BLaER1 (cell line): ENCODE data around the gene ZBTB24.

Experiments
- H3K27ac ChIP-seq: shearing (Covaris generic); formaldehyde crosslinking; 2 replicates; pipeline ENCODE4 v1.8.1; 2022
- H3K27me3 ChIP-seq: shearing (Covaris generic); formaldehyde crosslinking; 2 replicates; pipeline ENCODE4 v1.8.1; 2022
- H3K36me3 ChIP-seq: shearing (Covaris generic); formaldehyde crosslinking; 2 replicates; pipeline ENCODE4 v1.8.1; 2022
- H3K4me1 ChIP-seq: shearing (Covaris generic); formaldehyde crosslinking; 2 replicates; pipeline ENCODE4 v1.8.1; 2022
- H3K4me2 ChIP-seq: shearing (Covaris generic); formaldehyde crosslinking; 2 replicates; pipeline ENCODE4 v1.8.1; 2022
- H3K4me3 ChIP-seq: shearing (Covaris generic); formaldehyde crosslinking; 2 replicates; pipeline ENCODE4 v1.8.1; 2022
- H3K9ac ChIP-seq: shearing (Covaris generic); formaldehyde crosslinking; 2 replicates; pipeline ENCODE4 v1.8.1; 2022
- H3K9me3 ChIP-seq: shearing (Covaris generic); formaldehyde crosslinking; 2 replicates; pipeline ENCODE4 v1.8.1; 2022
- H4K20me1 ChIP-seq: shearing (Covaris generic); formaldehyde crosslinking; 2 replicates; pipeline ENCODE4 v1.8.1; 2022
- Cebpa-rat ChIP-seq: shearing (Covaris generic); IDR thresholded peaks from 2 replicates; pipeline ENCODE4 v1.8.1; 2022

ZBTB24 gene

DNA sequence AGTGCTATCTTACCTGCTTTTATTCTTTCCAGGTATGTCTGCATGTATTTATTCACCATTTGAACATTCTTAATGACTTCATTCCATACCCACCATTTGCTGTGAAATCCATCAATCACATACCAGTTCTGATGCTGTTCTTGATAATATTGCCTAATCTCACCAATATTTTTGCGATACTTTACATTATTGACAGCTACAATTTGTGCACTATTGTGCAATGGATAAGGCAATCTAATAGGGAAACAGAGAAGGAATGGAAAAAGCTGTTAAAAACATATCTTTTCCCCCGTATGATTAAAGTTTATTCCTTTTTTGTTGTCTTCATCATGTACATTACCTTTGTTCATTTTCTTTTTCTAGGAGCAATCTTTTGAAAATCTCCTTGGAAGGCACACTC lies 23.3 kb upstream of the ZBTB24 start:
- TF ChIP-seq Cebpa-rat: no peak
- H3K4me3 ChIP-seq: no peak overlapping the region
- peaks cover 6% of the 10 kb centered on the region; the same call in 1 of the 2 replicates for H3K36me3 ChIP-seq
- H3K4me1 ChIP-seq: peaks cover 5% of the 10 kb centered on the region; the same call in 1 of the 2 replicates
- H3K9ac ChIP-seq: no peak overlapping the region
- H3K27me3 ChIP-seq: no peaks in the 10 kb centered on the region
- peaks cover 18% of the 10 kb centered on the region for H3K9me3 ChIP-seq
- H3K4me2 ChIP-seq: no peak overlapping the region
- H4K20me1 ChIP-seq: no peaks in the 10 kb centered on the region
- no peak overlapping the region for H3K27ac ChIP-seq

- TF ChIP-seq Cebpa-rat: no peak
- no peak overlapping the region for H3K4me3 ChIP-seq
- no peaks in the 10 kb centered on the region for H3K9me3 ChIP-seq
- H3K27me3 ChIP-seq: no peaks in the 10 kb centered on the region
- no peak overlapping the region for H3K4me2 ChIP-seq
- H4K20me1 ChIP-seq: no peaks in the 10 kb centered on the region
- H3K9ac ChIP-seq: no peak overlapping the region
- H3K27ac ChIP-seq: no peak overlapping the region
- no peaks in the 10 kb centered on the region for H3K36me3 ChIP-seq
- H3K4me1 ChIP-seq: peaks cover 5% of the 10 kb centered on the region; the same call in 1 of the 2 replicates
Observed at GRCh38 chr6:109503327-109504224, 20.6 kb upstream of the ZBTB24 start.

DNA sequence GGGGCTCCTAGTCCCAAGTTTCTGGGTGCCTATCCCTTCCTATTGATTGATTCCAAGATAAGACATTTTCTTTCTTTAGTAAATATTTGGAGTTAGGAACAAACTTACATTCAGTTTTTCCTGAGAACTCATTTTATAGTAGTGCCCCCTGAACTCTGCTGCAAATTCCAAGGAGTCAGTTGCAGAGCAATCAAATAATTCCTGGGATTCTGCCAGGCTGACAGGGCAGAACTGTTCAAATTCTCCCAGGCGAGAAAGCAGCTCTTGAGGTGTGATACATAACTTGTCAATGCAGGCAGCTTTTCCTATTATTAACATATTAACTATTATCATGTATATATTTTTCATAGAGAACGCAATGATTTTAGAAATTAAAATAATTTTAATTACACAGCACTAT lies 15.9 kb upstream of the ZBTB24 start:
- TF ChIP-seq Cebpa-rat: no peak
- H4K20me1 ChIP-seq: no peaks in the 10 kb centered on the region
- no peak overlapping the region for H3K4me2 ChIP-seq
- H3K27me3 ChIP-seq: no peaks in the 10 kb centered on the region
- no peaks in the 10 kb centered on the region for H3K9me3 ChIP-seq
- H3K27ac ChIP-seq: no peak overlapping the region
- H3K9ac ChIP-seq: no peak overlapping the region
- H3K4me3 ChIP-seq: no peak overlapping the region
- peaks cover 2% of the 10 kb centered on the region for H3K4me1 ChIP-seq
- no peaks in the 10 kb centered on the region for H3K36me3 ChIP-seq

DNA sequence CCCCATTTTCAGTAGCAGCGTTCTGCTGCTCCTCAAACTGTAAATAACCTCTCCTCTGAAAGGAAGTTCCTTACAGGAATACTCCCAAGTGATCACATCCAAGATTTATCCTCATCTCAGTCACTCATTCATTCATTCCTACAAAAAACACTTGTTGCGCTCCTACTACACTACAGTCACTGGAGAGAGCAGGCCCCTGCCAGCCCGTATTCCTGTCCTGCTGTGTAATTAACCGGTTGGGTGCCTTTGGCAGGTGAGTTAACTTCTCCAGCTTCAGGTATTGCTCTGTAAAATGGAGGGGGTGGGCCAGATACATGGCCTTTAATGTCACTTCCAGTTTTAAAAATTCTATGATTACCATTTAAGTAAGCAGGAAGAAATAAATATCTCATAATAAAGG lies 15.0 kb upstream of the ZBTB24 start:
- no peak overlapping the region for H3K4me3 ChIP-seq
- no peak for TF ChIP-seq Cebpa-rat
- no peaks in the 10 kb centered on the region for H4K20me1 ChIP-seq
- H3K27ac ChIP-seq: no peak overlapping the region
- no peaks in the 10 kb centered on the region for H3K36me3 ChIP-seq
- no peaks in the 10 kb centered on the region for H3K9me3 ChIP-seq
- no peaks in the 10 kb centered on the region for H3K27me3 ChIP-seq
- H3K4me1 ChIP-seq: peaks cover 11% of the 10 kb centered on the region
- no peak overlapping the region for H3K4me2 ChIP-seq
- H3K9ac ChIP-seq: no peak overlapping the region

- Histone ChIP-seq H3K9me3 (no peaks in the 10 kb centered on the region), H4K20me1 (no peaks in the 10 kb centered on the region), H3K4me2 (no peak overlapping the region), H3K4me1 (peaks cover 28% of the 10 kb centered on the region), H3K27me3 (no peaks in the 10 kb centered on the region), H3K36me3 (no peaks in the 10 kb centered on the region), H3K27ac (no peak overlapping the region), H3K4me3 (no peak overlapping the region), H3K9ac (no peak overlapping the region)
- no peak for TF ChIP-seq Cebpa-rat
Observed at GRCh38 chr6:109496036-109496772, 13.2 kb upstream of the ZBTB24 start.

DNA sequence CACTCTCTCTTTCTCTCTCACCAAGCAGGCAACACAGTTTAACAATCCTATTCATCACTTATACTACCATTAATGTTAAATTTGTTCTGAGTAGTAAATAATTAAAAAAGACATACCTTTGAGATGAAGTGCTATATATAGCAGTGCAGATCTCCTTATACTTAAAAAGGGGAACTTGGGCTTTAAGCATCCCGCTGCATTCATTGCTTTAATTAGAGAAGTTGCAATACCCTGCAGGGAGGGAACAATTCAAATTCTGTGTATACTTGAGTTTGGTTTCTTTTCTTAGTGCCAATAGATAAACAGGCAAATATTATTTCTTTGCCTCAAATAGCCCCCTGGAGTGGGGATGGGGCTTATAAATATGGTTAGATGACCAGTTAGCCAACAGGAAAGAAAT lies 10.8 kb upstream of the ZBTB24 start:
- Histone ChIP-seq H3K27ac (no peak overlapping the region), H4K20me1 (no peaks in the 10 kb centered on the region), H3K4me1 (peaks cover 42% of the 10 kb centered on the region), H3K9ac (no peak overlapping the region), H3K27me3 (no peaks in the 10 kb centered on the region), H3K36me3 (no peaks in the 10 kb centered on the region), H3K4me2 (0 out of 2 replicates have a peak overlapping the region, but pooled peaks have one; percentile 15), H3K9me3 (no peaks in the 10 kb centered on the region), H3K4me3 (no peak overlapping the region)
- no peak for TF ChIP-seq Cebpa-rat

GRCh38 chr6:109491207-109491938 lies 8.4 kb upstream of the ZBTB24 start:
- Histone ChIP-seq H4K20me1 (no peaks in the 10 kb centered on the region), H3K27me3 (no peaks in the 10 kb centered on the region), H3K27ac (peak overlapping the region; percentile 33), H3K9me3 (no peaks in the 10 kb centered on the region), H3K4me2 (peak overlapping the region; percentile 71), H3K4me3 (no peak overlapping the region), H3K9ac (no peak overlapping the region; the same call in 1 of the 2 replicates), H3K36me3 (no peaks in the 10 kb centered on the region), H3K4me1 (peaks cover 42% of the 10 kb centered on the region)
- TF ChIP-seq Cebpa-rat: no peak

DNA sequence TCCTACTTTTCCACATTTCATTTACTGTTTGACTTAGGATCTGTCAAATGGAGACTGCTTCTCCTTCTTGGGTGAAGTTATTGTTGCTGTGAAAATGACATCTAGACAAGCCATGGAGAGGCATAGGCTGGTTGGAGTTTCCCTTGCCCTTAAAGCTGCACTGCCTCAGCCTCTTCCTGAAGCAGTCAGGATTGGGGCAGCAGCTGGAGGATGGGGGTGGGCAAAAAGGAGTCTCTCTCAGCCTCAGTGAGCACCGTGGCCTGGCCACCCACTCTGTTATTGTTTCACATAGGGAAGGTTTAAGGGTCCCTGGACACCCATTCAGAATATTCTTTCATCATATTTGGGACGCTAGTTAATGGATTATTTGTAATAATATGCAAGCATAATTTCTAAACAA lies 7.7 kb upstream of the ZBTB24 start:
- H3K9ac ChIP-seq: no peak overlapping the region; the same call in 1 of the 2 replicates

GRCh38 chr6:109488001-109488400 lies 5.0 kb upstream of the ZBTB24 start:
- no peak for TF ChIP-seq Cebpa-rat
- H3K27ac ChIP-seq: no peak overlapping the region
- no peaks in the 10 kb centered on the region for H3K9me3 ChIP-seq
- no peak overlapping the region for H3K4me2 ChIP-seq
- peaks cover 35% of the 10 kb centered on the region for H3K4me1 ChIP-seq
- no peak overlapping the region for H3K4me3 ChIP-seq
- no peaks in the 10 kb centered on the region for H3K36me3 ChIP-seq
- H3K27me3 ChIP-seq: no peaks in the 10 kb centered on the region
- H3K9ac ChIP-seq: no peak overlapping the region
- no peaks in the 10 kb centered on the region for H4K20me1 ChIP-seq

More for the DNA sequence above, 7.7 kb upstream of the ZBTB24 start:
- H4K20me1 ChIP-seq: no peaks in the 10 kb centered on the region
- no peaks in the 10 kb centered on the region for H3K36me3 ChIP-seq
- H3K4me3 ChIP-seq: no peak overlapping the region
- H3K9me3 ChIP-seq: no peaks in the 10 kb centered on the region
- peaks cover 42% of the 10 kb centered on the region for H3K4me1 ChIP-seq
- TF ChIP-seq Cebpa-rat: no peak
- peak overlapping the region; percentile 33 for H3K27ac ChIP-seq
- peak overlapping the region; percentile 71 for H3K4me2 ChIP-seq
- no peaks in the 10 kb centered on the region for H3K27me3 ChIP-seq

GRCh38 chr6:109486068-109486467 lies 3.0 kb upstream of the ZBTB24 start:
- no peak overlapping the region for H3K27ac ChIP-seq
- peaks cover 29% of the 10 kb centered on the region for H3K4me1 ChIP-seq
- no peak overlapping the region for H3K4me2 ChIP-seq
- no peaks in the 10 kb centered on the region for H3K27me3 ChIP-seq
- H3K36me3 ChIP-seq: peaks cover 9% of the 10 kb centered on the region
- H3K9ac ChIP-seq: no peak overlapping the region
- H3K9me3 ChIP-seq: no peaks in the 10 kb centered on the region
- peaks cover 13% of the 10 kb centered on the region for H4K20me1 ChIP-seq
- no peak overlapping the region for H3K4me3 ChIP-seq
- TF ChIP-seq Cebpa-rat: no peak
